DND-41 (cell line): ENCODE measurements around the gene IFRD2.

Source experiments
- EZH2 ChIP-seq: IDR thresholded peaks from 3 replicates; pipeline ENCODE4 v1.6.1; 2012; ENCODE audit warnings: borderline replicate concordance, low read depth, mild to moderate bottlenecking, moderate library complexity, low read length, inconsistent platforms; ENCODE audit not compliant: severe bottlenecking
- TF ChIP-seq, protein P1 (sequence below): IDR thresholded peaks from 2 replicates; pipeline ENCODE4 v1.5.1; 2012; ENCODE audit warnings: borderline replicate concordance, low read length, moderate library complexity, mild to moderate bottlenecking; ENCODE audit not compliant: poor library complexity, severe bottlenecking; ENCODE audit errors: extremely low read depth

DNA sequence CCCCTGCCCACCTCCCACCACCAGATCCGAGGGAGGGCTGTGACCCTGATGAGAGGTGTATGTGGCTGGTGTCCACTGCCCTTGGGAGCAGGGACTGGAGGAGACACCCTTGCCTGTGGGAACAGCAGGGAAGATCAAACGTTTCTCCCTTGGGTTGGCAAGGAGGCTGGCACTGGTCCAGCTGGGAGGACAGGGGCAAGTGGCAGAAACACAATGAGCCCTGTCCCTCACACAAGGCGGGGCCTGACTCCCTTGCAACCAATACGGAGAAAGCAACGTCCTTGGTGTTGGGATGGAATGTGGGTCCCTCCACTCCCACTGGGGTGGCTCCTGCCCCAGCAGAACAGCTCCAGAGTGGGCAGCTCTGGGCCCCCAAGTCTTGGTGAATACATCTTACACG lies 25.1 kb upstream of the IFRD2 start:
- TF ChIP-seq, protein P1, sequence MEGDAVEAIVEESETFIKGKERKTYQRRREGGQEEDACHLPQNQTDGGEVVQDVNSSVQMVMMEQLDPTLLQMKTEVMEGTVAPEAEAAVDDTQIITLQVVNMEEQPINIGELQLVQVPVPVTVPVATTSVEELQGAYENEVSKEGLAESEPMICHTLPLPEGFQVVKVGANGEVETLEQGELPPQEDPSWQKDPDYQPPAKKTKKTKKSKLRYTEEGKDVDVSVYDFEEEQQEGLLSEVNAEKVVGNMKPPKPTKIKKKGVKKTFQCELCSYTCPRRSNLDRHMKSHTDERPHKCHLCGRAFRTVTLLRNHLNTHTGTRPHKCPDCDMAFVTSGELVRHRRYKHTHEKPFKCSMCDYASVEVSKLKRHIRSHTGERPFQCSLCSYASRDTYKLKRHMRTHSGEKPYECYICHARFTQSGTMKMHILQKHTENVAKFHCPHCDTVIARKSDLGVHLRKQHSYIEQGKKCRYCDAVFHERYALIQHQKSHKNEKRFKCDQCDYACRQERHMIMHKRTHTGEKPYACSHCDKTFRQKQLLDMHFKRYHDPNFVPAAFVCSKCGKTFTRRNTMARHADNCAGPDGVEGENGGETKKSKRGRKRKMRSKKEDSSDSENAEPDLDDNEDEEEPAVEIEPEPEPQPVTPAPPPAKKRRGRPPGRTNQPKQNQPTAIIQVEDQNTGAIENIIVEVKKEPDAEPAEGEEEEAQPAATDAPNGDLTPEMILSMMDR = no peak
- TF ChIP-seq EZH2 = no peak
